ENCODE measurements around the gene REXO1. TPM values are rescaled to one million over a fixed set of nuclear protein-coding genes. Genes with fewer than 3 reads are reported as not detected.

Gene REXO1
- total and polyA plus RNA-seq, 2 of the 13 experiments (the other 11 are each of a cell fraction or from before 2014, with no cell fraction given): 5.0 to 11.2 TPM

GRCh38 chr19:1829958-1830357, 18.3 kb downstream of the REXO1 start:
- DNase-seq (ENCODE audit: low spot score) (no peak), FAIRE-seq (no peak), ATAC-seq (no peak)
- H2AFZ ChIP-seq (ENCODE audit: low read length): no peak overlapping the region
- H3K9me3 ChIP-seq (ENCODE audit: low read length): no peaks in the 10 kb centered on the region
- H3K27ac ChIP-seq (ENCODE audit: extremely low read length, insufficient read depth, low read length): no peak overlapping the region
- ChIA-PET POLR2A (interaction anchor here (2.1 kb wide), 1 partner anchor 8 kb away, joined by 6 read pairs; no protein-coding TSS in a partner anchor), CTCF (ENCODE audit: low intra/inter-chr PET ratio, low total read pairs) (no interaction called here)
- peaks cover 4 to 17% of the 10 kb centered on the region in 2 experiments; a peak in 3 of 5 replicates for H3K36me3 ChIP-seq (replicated peaks in 1 of 2; ENCODE audit: control insufficient read depth in 1 of 2, insufficient read depth in 2 of 2, low read length in 2 of 2)
- no peak overlapping the region for H3K9ac ChIP-seq (ENCODE audit: insufficient read depth, low read depth, low read length)
- BruUV-seq (replicated peaks): no TSS peak
- no peaks in the 10 kb centered on the region for H3K27me3 ChIP-seq (ENCODE audit: control insufficient read depth in 1 of 2, insufficient read depth in 2 of 2, low read length in 2 of 2)
- H3K79me2 ChIP-seq (ENCODE audit: insufficient read depth, low read length): peaks cover 6% of the 10 kb centered on the region
- no peak overlapping the region for H3K4me3 ChIP-seq (replicated peaks in 1 of 3; ENCODE audit: insufficient read depth in 1 of 3, low read depth in 2 of 3, low read length in 3 of 3)
- intact Hi-C loops (cut with micrococcal nuclease; ENCODE audit: unreplicated experiment): no loop called here
- H3K4me2 ChIP-seq (ENCODE audit: low read depth, low read length): no peak overlapping the region
- no peaks in the 10 kb centered on the region for H3K4me1 ChIP-seq (ENCODE audit: insufficient read depth, low read length)
- 95% methylated on average over 10 of the region's 11 CpGs for WGBS (ENCODE audit: low lambda C conversion rate)
- H4K20me1 ChIP-seq (ENCODE audit: insufficient read depth, low read length): 0 out of 2 replicates have a peak, but pooled peaks cover 3% of the 10 kb centered on the region
- in situ Hi-C loops (cut with HindIII; ENCODE audit: extremely low pct_ligation_motif_present, low pct_unique_long_range_greater_than_20kb): no loop called here
- no peak for TF ChIP-seq ZNF205 (CRISPR knock-in tag; IDR thresholded peaks at IDR 0.05)
- TF ChIP-seq ZFP82 (CRISPR knock-in tag; IDR thresholded peaks at IDR 0.05; ENCODE audit: borderline replicate concordance): no peak
- no peak for TF ChIP-seq PAXIP1 (CRISPR knock-in tag; conservative IDR thresholded peaks at IDR 0.05)
- TF ChIP-seq RXRA (CRISPR knock-in tag; IDR thresholded peaks at IDR 0.05): no peak
- TF ChIP-seq DPF2 (CRISPR knock-in tag; IDR thresholded peaks at IDR 0.05; ENCODE audit: borderline replicate concordance, low read depth): no peak
- no peak for TF ChIP-seq ZNF691 (CRISPR knock-in tag; IDR thresholded peaks at IDR 0.05; ENCODE audit: borderline replicate concordance, low read depth)
- no peak for TF ChIP-seq CBX2 (IDR thresholded peaks at IDR 0.05; ENCODE audit: low read depth, low read length)
- TF ChIP-seq CBX2 (CRISPR knock-in tag; IDR thresholded peaks at IDR 0.05; ENCODE audit: low read depth): no peak
- no peak for TF ChIP-seq SAFB2 (CRISPR knock-in tag; IDR thresholded peaks at IDR 0.05; ENCODE audit: borderline replicate concordance, low read depth)
- TF ChIP-seq FOXJ3 (CRISPR knock-in tag; IDR thresholded peaks at IDR 0.05; ENCODE audit: borderline replicate concordance): no peak
- TF ChIP-seq AKAP8 (CRISPR knock-in tag; IDR thresholded peaks at IDR 0.05): no peak
- no peak for TF ChIP-seq SMARCE1 (IDR thresholded peaks at IDR 0.05; ENCODE audit: borderline replicate concordance)
- TF ChIP-seq ZNF674 (CRISPR knock-in tag; IDR thresholded peaks at IDR 0.05; ENCODE audit: low read depth): no peak

Measured in HepG2 (cell line).